Skeletal muscle tissue (tissue), 4 donors: Measurements from ENCODE around the gene SHH. TPM values are rescaled to one million over a fixed set of nuclear protein-coding genes. Genes with fewer than 3 reads are reported as not detected.

Source experiments
- H3K27ac ChIP-seq: one replicate; pipeline ENCODE4 v1.7.0; 2013; ENCODE audit warnings: mild to moderate bottlenecking, low read depth, low read length, inconsistent platforms
- H3K27me3 ChIP-seq, 3 donors: one replicate each; pipeline ENCODE4 v1.7.0; 2013; ENCODE audit warnings: low read length in 3 of 3; ENCODE audit not compliant: control insufficient read depth in 3 of 3, insufficient read depth in 3 of 3
- H3K36me3 ChIP-seq, 3 donors: one replicate each; pipeline ENCODE4 v1.7.0; 2013; ENCODE audit warnings: low read length in 3 of 3; ENCODE audit not compliant: control insufficient read depth in 3 of 3, insufficient read depth in 3 of 3
- H3K4me1 ChIP-seq, 3 donors: one replicate each; pipeline ENCODE4 v1.7.0; 2013; ENCODE audit warnings: low read length in 3 of 3, mild to moderate bottlenecking in 3 of 3; ENCODE audit not compliant: control insufficient read depth in 3 of 3, insufficient read depth in 3 of 3
- H3K4me3 ChIP-seq, 3 donors: one replicate each; pipeline ENCODE4 v1.7.0; 2013; ENCODE audit warnings: low read length in 3 of 3
- H3K9ac ChIP-seq, 3 donors: one replicate each; pipeline ENCODE4 v1.7.0; 2013; ENCODE audit warnings: low read length in 3 of 3, mild to moderate bottlenecking in 3 of 3, moderate library complexity in 2 of 3, low read depth in 1 of 3
- H3K9me3 ChIP-seq, 3 donors: one replicate each; pipeline ENCODE4 v1.7.0; 2013; ENCODE audit warnings: low read length in 3 of 3; ENCODE audit not compliant: control insufficient read depth in 3 of 3
- total RNA-seq: library from RNA; depleted of rRNA; stranded (reverse); fragments of >200 nt; gene quantifications from one replicate; pipeline ENCODE4 v1.2.3, GENCODE V29; 2014
- donor health status: Osteomylitis.

Gene SHH
- total RNA-seq, 1 donor from 2014 or later = not detected

DNA sequence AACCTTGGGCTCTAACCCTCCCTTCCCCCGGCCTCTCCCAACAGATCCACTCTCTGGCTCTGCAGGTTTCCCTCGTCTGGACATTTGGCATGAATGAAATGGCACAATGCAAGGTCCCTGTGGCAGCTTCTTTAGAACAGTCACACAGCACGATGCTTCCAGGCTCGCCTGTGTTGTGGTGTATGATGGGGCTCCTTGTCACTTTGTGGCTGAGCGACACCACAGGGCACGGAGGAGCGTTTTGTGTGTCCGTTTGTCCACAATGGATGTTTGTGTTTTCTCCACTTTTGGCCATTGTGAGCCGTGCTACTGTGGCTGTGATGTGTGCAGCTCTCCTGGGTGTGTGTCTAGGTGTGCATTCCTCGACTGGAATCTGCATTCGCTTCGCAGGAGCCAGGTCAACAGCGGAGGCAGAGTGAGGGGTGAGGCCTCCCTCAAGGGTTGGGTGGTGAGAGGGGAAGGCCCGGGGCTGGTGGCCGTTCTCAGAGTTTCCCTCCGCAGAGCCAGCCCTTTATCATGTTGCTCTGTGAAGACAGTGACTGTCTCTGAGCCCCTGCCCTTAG lies 22.3 kb upstream of the SHH start:
- H3K4me1 ChIP-seq = no peaks in the 10 kb centered on the region
- H3K36me3 ChIP-seq = no peaks in the 10 kb centered on the region
- H3K9ac ChIP-seq = no peak overlapping the region
- no peaks in the 10 kb centered on the region for H3K9me3 ChIP-seq
- peaks cover 6 to 40% (median 9%) of the 10 kb centered on the region in 3 donors for H3K27me3 ChIP-seq
- no peak overlapping the region for H3K27ac ChIP-seq
- H3K4me3 ChIP-seq = no peak overlapping the region

DNA sequence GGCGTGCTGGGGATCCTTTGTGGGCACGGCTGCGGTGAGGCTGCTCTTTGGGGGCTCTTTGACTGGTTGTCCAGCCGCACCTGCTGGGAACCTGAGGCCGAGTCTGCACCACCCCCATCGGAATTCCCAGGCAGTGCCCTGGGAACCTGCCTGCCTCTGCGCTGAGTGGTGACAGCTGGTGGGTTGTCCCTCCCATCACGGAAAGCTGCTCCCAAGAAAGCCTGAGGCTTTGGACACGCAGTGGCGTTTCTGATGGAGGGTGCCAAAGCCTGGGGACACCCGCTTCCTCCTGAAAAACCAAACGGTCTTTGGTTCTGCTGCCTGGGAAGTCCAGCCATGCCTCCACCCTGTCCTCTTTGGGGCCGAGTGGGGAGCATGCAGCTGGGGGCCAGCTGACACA lies 21.4 kb upstream of the SHH start:
- peaks cover 6 to 42% (median 12%) of the 10 kb centered on the region in 3 donors for H3K27me3 ChIP-seq
- H3K9ac ChIP-seq = no peak overlapping the region
- H3K9me3 ChIP-seq = no peaks in the 10 kb centered on the region
- H3K4me3 ChIP-seq = no peak overlapping the region
- no peaks in the 10 kb centered on the region for H3K4me1 ChIP-seq
- H3K36me3 ChIP-seq = no peaks in the 10 kb centered on the region
- no peak overlapping the region for H3K27ac ChIP-seq

DNA sequence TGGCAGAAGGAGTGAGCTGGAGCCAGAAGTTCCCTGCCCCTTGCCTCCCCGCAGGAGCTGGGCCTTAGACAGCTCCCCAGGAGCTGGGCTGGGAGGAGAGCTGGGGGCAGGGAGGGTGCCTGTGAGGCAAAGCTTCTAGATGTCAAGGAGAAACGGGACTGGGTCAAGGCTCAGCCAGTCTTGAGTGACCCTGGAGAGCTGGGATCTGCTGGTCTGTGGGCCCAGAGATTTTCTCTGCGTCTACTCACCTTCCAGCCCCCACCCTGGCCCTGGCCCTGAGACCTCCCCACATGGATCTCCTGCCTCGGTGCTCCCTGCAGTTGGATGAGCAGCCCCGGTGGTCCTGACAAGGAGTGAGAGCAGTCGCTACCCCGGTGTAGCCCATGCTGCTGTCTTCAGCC lies 20.3 kb upstream of the SHH start:
- Histone ChIP-seq H3K27me3 (peaks cover 6 to 42% (median 12%) of the 10 kb centered on the region in 3 donors), H3K36me3 (no peaks in the 10 kb centered on the region), H3K9me3 (no peaks in the 10 kb centered on the region), H3K27ac (no peak overlapping the region), H3K4me1 (no peaks in the 10 kb centered on the region), H3K4me3 (no peak overlapping the region), H3K9ac (no peak overlapping the region)

DNA sequence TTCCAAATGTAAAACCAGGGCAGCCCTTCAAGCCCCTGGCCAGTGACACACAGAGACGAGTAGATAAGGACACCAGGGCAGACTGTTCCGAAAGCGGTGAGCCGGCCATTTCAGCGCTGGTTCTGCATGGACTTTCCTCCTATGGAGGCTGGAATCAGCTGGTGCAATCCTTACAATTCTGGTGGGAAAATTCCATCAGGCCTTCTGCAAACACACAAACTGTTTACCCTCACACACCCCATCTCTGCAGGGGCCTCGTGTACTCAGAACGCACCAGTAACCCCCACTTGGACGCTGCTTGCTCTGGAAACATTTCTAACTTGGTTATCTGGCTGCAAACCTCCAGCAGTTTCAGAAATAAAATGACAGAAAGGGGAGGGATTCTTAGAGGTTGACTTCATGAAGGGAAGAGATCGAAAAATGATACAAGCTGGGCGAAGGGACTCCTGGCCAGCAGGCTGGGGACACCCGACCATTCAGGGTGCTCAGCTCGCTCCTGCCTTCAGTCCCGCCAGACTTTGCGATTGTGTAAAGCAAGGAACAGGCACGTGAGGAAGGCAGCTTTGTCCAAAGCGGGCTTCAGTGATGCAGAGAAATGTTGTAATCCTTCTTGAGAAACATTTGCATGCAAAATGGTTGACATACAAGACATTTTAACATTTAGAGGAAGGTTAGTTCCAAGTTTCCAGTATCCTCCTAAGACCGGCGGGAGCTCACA lies 19.7 kb upstream of the SHH start:
- H3K27me3 ChIP-seq = peaks cover 12 to 48% (median 12%) of the 10 kb centered on the region in 3 donors

DNA sequence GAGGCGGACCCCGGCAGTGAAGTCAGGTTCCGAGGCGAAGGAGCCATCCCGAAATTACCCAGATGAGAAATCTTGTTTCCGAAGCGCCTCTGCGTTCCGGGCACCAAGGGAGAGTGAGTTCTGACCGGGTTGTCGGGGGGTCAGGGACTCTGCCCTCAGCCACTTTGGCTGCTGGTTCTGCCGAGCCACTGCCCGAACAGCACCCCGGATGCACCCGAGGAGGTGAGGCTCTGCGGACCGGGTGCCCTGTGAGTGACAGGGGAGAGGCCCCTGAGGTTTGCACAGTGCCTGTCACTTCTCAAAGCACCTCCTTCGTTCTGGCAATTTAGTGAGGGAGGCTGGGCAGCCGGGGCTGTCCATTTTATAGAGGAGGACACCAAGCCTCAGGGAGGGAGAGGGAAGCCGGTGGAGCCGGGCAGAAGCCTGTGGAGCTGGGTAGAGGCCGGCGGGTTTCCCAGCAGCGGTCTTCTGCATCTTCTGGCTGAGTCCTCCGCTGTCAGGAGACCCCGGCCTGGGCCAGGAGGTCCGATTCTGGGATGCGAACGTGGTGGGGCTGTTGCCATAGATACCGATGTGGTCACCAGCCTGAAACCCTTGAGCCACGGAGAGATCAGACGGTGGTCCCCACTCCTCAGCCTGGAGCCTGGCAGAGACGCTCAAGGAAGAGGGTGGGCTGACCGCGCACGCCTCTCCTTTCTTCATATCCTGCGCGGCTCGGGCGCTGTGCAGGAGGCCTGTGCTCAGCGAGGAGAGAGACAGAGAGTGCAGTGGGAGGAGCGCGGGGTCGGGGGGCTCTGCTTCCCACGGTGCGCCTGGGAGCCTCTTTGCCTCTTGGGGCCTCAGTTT lies 18.9 kb upstream of the SHH start:
- Histone ChIP-seq H3K4me1 (no peaks in the 10 kb centered on the region), H3K4me3 (no peak overlapping the region), H3K27ac (no peak overlapping the region), H3K27me3 (peaks cover 6 to 44% (median 14%) of the 10 kb centered on the region in 3 donors), H3K36me3 (no peaks in the 10 kb centered on the region), H3K9ac (no peak overlapping the region), H3K9me3 (no peaks in the 10 kb centered on the region)

More for the DNA sequence above, 19.7 kb upstream of the SHH start:
- Histone ChIP-seq H3K4me1 (no peaks in the 10 kb centered on the region), H3K9ac (no peak overlapping the region), H3K4me3 (no peak overlapping the region), H3K36me3 (no peaks in the 10 kb centered on the region), H3K9me3 (no peaks in the 10 kb centered on the region), H3K27ac (no peak overlapping the region)

DNA sequence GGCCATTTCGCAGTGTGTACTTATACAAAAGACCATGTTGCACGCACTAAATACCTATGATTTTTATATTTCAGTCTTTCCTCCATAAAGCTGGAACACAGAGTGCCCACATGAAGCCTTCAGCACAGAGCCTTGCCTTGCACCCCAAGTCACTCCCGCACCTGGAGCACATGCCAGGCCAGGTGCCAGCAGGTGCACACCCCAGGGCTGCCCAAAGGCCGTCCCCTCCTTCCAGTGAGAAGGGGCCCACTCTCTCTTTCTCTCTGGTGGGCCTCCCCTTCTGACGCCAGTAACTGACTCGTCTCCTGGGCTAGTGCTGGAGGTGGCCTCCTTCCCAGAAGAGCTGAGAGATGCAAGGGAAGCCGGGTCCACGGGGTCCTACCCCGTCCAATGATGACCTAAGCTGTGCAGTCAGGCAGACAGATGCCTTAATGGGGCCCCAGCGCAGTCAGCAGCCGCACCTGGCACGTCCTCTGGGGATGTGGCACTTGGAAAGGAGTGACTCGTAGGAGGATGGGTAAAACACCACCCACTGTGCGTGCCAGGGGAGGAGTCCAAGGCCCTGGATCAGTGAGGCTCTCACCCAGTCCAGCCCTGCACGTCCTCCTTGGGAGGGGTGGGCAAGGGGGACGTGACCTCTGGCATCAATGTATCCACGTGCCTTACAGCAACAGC lies 17.7 kb upstream of the SHH start:
- Histone ChIP-seq H3K4me1 (no peaks in the 10 kb centered on the region), H3K27me3 (peaks cover 11 to 38% (median 14%) of the 10 kb centered on the region in 3 donors), H3K9ac (no peak overlapping the region)

DNA sequence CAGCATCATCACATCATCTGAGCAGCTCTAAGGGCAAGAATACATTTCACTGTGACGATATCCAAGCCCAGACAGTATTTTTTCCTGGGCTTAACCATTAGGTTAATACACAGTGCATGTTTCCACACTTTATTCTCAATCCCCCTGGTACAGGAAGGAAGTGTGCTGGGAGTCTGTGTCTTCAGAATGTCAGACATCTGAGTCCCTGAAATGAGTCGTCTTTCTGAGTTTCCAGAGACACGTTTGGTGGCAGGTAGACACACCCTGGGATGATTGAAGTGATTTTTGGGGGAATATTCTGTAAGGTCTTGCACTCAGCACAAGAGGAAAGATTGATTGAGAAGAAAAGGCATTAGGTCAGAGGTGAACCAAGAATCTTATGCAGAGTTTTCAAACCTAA lies 13.1 kb upstream of the SHH start:
- H3K36me3 ChIP-seq = no peaks in the 10 kb centered on the region
- H3K9ac ChIP-seq = no peak overlapping the region
- no peak overlapping the region for H3K4me3 ChIP-seq
- H3K27ac ChIP-seq = no peak overlapping the region
- H3K9me3 ChIP-seq = no peaks in the 10 kb centered on the region
- no peaks in the 10 kb centered on the region for H3K4me1 ChIP-seq
- peaks cover 16 to 43% (median 19%) of the 10 kb centered on the region in 3 donors for H3K27me3 ChIP-seq

More for the DNA sequence above, 17.7 kb upstream of the SHH start:
- H3K9me3 ChIP-seq = no peaks in the 10 kb centered on the region
- no peak overlapping the region for H3K27ac ChIP-seq
- H3K36me3 ChIP-seq = no peaks in the 10 kb centered on the region
- no peak overlapping the region for H3K4me3 ChIP-seq

DNA sequence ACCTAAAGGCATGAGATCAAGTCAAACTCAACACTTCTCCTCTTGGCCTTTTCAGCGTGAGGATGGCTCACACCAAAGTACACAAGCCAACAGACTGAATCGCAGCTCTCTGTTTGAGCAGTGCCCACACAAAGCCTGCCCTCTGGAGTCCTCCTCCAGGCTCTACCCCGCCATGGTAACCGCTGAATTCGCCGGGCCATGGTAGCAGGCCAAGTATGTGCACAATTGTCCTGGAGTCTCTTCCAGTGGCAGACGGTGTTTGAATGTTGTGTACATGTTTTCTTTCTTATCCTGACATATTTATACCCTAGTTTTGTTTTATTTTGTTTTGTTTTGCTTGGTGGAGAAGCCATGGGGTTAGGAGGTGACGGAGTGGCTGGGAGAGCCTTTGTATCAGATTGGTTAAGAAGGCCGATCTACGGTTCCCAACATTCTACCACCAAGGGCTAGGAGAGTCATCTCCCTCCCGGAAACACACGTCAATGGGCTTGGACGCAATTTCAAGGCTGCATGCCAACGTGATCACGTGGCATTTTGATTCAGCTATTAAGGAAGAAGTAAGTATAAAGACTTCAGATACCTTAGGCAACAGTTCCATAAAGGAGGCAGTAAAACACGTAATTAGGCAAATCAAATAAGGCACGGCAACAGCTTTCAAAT lies 12.1 kb upstream of the SHH start:
- H3K36me3 ChIP-seq = no peaks in the 10 kb centered on the region
- no peak overlapping the region for H3K4me3 ChIP-seq
- H3K27me3 ChIP-seq = peaks cover 17 to 45% (median 21%) of the 10 kb centered on the region in 3 donors
- H3K9ac ChIP-seq = no peak overlapping the region
- H3K27ac ChIP-seq = no peak overlapping the region
- H3K9me3 ChIP-seq = no peaks in the 10 kb centered on the region
- H3K4me1 ChIP-seq = no peaks in the 10 kb centered on the region

DNA sequence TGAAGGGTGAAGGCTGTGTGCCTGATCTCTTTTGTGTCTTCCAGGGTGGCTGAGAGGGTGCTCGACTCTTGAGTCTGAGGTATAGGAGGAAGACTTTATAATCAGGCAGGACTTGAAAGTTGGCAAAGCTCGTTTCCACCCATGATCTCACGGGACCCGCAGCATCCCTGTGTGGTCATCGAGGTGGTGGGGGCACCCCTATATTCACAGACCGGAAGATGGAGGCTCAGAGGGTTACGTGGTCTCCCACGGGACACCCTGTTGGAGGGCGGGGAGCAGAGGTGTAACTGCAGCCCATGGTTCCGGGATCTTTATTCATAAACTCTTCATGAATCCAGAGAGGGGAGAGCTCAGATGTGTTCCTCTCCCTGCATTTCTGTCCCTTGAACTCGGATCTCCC lies 9.6 kb upstream of the SHH start:
- H3K4me3 ChIP-seq = no peak overlapping the region
- no peaks in the 10 kb centered on the region for H3K9me3 ChIP-seq
- peaks cover 16 to 55% (median 37%) of the 10 kb centered on the region in 3 donors for H3K27me3 ChIP-seq

More for the DNA sequence above, 9.6 kb upstream of the SHH start:
- Histone ChIP-seq H3K36me3 (no peaks in the 10 kb centered on the region), H3K27ac (no peak overlapping the region), H3K4me1 (no peaks in the 10 kb centered on the region), H3K9ac (no peak overlapping the region)
